ENCODE measurements around the gene NHLRC2.

NHLRC2 gene

DNA sequence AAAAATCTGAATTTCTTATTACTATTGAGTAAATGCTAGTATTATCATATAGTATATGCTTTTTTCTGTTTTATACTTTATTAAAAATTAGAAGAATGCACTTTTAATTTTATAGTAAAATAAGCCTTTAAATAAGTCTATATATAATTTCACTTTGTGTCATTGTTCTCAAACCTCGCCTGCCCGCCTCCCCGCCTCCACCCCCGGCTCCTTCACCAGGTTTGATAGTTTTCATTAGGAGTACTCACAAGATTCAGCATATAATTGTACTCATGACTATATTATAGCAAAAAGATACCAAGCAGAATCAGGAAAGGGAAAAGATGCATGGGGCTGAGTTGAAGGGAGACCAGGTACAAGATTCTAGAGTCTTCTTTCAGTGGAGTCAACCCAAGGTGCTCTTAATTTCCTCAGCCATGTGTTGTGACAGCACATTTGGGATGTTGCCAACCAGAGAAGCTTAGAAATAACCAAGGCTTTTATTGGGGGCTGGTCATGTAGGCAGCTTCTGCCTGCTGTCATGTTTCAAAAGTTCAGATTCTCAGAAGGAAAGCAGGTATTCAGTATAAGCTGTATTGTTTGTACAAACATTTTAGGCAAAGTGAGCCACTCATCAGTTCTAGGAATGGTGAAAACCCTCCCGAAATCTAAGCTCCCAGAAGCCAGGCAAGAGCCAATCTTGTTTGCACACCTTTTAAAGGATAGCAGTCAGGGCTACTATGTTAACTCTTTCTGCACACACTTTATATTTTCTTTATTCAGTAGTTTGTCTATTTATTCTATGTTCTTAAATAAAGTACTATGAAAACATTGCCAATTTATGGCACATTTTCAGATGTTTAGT is 12.3 kb downstream of the NHLRC2 start:
- no peak for DNase-seq

DNA sequence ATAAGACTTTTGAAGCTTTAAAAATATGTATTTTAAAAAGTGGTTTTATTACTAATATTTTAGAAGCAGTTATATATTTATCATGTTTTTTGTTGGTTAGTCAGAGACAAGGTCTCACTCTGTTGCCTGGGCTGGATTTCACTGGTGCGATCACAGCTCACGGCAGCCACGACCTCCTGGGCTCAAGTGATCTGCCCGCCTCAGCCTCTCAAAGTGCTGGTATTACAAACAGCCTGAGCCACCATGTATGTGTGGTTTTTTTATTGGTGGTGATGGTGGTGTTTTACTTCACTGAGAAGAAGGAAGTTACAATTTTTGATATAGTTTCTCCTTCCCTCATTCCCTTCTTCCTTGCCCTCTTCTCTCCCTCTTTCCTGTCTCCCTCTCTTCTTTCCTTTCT is 13.4 kb downstream of the NHLRC2 start:
- DNase-seq = no peak

DNA sequence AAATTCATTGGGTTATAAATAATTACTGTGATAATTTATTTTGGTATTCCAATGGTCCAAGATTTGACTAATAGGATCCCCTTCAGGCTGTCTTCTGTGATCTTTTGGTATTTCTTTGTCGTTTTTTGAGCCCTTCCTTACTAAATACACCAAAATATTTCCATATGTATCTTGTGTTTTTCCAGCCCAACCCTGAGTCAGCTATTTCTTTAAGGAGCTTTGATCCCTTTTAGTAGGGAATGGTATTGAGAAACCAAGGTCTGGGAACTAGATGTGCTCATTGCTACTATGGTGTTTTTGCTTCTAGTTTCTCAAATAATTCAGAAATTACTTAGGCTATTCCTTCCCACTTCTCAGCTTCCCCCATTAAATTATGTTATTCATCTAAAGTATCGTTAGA is 15.3 kb downstream of the NHLRC2 start:
- no peak for DNase-seq

DNA sequence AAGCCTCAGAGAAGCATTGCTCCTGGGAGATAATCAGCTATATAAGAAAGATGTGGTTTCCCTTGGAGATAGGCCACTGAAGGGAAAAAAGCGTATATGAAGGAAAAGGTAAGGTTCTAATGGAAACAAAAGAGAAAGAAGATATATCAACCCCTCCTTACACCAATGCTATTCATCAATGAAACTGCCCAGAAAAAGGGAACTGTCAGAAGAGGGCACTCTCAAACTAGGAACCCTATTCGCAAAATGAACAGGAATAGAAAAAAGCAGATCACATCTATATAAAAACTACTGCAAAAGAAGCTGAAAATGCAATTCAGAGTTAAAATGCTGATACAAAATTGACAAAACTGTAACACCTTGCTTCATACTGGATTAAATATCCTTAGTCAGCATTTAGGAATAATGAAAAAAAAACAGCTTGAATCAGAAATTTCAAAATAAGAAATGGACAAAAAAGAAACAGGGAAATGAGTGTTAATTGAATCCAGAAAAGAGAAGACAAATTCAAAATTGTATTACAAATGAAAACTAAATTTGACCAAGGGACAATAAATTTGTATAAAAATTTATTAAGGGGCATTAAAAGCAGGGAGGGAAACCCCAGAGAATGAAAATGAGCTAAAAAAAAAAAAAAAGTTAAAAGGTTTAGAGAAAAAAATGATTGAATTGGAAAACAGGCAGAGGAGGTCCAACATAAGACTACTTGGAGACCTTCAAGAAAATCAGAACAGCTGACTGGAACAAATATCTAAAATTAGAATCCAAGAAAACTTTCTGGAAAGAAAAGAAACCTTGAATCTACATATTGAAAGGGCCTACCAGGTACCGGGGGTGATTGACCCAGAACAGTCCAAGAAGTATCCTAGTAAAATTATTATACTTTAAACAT is 17.9 kb downstream of the NHLRC2 start:
- DNase-seq = no peak

DNA sequence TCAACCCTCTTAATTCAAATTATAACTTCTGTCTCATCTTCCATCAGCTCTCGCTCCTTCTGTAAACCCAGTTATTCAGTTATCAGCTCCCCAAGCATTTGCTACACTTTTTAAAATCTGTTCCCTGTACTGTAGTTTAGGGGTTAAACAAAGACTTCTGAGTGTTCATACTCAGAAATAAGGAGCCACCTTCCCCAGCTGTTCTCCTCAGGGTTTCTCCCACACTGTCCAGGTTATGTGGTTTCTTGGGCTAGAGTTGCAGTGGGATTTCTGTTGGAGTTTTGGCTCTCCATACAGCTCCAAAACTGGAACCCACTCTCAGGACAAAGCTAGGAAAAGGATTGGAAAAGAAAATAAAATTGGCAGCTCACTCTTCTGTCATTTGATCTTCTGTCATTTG is 20.8 kb downstream of the NHLRC2 start:
- DNase-seq = no peak

DNA sequence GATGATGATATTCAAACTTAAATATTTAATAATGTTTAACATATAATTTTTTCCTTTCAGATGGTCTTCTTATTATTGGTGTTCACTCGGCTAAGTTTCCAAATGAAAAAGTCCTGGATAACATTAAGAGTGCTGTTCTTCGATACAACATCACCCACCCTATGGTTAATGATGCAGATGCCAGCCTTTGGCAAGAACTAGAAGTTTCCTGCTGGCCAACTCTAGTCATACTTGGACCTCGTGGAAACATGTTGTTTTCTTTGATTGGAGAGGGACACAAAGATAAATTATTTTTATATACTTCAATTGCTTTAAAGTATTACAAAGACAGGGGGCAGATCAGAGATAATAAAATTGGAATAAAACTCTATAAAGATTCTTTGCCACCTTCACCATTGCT is 22.0 kb downstream of the NHLRC2 start:
- no peak for DNase-seq

DNA sequence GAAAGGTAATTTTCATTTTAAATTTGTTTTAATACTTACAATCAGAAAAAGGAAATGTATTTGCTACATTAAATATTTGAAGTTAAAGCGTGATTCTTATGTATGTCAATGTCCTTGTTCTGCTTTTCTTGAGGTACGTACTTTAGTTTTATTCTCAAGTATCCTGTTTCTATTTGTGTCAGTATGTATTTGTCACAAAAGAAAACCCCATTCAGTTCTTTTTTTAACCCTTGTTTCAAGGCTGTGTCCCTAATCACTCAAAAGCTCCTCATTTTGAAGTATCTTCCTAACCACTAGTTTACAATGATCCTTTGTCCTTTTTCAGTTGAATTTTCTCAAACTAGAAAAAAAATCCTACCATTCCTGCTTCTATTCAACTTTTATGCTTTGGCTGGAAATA is 25.2 kb downstream of the NHLRC2 start:
- DNase-seq = no peak

DNA sequence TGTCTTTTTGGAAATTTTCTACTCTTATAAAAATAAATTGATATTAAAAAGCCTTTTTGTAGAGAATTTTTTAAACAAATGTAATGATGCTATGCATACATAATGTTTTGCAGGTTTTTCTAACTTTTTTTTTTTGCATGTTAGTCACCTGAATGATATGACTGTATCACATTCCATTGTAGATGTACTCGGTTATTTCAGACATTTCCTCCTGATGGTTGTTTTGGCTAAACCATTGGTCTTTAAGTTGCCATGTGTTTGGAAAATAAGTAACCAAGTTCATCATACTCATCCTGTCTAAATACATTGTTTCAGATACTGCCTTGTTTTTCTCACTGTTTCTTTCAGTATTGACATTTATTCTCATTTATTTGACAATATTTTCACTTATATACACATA is 25.8 kb downstream of the NHLRC2 start:
- DNase-seq = no peak

DNA sequence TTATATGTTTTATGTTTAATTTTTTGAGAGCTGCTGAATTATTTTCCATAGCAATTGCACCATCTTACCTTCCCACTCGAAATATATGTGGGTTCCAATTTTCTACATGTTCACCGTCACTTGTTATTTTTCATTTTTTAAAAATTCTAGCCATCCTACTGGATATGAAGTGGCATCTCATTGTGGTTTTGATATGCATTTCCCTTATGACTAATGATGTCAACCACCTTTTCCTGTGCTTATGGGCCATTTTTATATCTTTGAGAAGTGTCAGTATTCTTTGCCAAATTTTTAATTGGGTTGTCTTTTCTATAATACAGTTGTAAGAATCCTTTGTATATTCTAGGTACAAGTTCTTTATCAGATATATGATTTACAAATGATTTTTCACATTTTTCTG is 27.8 kb downstream of the NHLRC2 start:
- no peak for DNase-seq

DNA sequence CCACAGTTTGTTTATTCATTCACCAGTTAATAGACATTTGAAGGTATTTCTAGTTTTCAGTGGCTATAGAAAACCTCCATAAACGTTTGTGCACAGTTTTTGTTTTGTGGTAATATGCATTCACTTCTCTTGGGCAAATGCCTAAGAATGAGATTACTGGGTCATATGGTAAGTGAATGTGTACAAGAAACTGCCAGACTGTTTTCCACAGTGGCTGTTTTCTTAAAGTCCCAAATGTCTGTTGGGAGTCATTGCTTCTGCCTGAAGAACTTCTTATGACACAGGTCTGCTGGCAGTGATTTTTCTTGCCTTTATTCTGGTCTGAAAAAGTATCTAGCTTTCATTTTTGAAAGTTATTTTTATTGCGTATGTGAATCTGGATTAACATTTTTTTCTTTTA is 35.5 kb downstream of the NHLRC2 start:
- no peak for DNase-seq

DNA sequence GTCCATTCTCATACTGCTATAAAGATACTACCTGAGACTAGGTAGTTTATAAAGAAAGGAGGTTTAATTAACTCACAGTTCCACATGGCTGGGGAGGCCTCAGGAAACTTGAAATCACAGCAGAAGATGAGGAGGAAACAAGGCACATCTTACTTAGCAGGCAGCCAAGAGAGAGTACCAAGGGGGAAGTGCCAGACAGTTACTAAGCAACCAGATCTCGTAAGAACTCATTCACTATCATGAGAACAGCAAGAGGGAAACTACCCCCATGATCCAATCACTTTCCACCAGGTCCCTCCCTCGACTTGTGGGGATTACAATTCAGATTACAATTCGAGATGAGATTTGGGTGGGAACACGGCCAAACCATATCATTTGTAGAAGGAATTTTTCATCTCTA is 36.3 kb downstream of the NHLRC2 start:
- DNase-seq = no peak

DNA sequence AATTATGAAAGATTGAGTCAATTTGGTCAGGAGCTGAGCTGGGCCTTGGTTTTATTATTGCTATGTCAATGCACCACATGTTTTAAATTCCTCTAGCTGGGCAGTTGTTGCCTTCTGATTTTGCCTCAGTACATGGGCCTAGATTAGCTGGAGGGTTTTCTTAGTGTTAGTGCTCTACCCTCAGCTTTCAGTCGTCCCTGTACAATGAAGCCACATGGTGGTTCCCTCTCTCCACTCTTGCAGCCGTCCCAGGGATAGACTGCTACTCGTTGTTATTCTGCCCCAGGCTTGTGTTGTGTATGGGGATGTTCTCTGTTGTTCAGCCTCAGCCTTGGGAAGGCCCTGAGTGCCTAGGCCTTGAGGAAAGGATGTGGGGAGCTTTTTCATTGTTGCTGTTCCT is 37.0 kb downstream of the NHLRC2 start:
- no peak for DNase-seq

DNA sequence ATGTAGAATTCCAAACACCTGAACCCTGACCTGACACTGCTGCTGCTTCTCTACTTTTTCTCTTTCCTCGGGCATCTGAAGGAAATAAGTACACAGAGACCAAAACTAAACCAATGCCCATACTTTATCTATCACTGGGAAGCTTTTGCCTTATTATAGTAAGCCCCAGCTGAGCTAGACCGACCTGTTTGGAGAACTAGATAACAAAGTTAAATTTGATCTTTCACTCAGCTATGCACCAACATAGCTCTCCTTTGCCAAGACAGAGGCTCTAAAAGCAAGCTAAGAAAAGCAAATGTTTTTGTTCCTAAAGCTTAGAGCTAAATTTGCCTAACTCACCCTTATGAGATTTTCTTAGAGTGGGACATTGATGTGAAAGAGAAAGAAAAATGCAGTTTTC is 39.1 kb downstream of the NHLRC2 start:
- DNase-seq = no peak

DNA sequence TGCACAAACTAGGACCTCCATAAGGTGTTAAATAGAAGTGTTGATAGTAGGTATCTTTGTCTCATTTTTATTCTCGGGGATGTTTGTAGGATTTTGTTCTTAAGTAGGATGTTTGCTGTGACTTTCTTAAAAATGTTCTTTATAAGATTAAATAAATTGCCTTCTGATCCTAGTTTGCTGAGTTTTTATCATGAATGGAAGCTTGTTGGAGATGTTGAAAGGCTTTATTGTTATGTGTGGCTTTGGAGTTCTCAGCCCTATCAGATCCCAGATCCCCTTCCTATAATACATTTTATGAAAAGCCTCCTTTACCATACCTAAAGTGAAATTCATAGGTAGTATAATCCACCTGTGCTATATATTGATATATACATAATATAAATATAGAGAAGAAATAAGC is 40.1 kb downstream of the NHLRC2 start:
- DNase-seq = no peak

DNA sequence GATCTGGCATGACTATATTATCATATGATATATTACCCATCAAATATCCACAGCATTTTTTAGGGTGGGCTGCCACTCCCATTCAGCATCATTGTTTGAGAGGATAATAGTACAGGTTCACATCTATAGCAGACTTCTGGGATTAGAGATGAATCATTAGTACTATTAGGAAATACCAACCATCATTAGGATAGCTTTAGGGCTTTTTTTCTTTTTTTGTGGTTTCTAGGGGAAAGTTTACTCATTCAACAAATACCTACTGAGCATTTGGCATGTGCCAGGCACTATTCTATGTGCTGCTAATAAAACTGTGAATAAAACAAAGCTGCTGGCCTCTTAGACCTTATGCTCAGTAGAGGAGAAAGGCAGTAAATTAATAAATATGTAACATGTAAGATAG is 40.6 kb downstream of the NHLRC2 start:
- DNase-seq = no peak

DNA sequence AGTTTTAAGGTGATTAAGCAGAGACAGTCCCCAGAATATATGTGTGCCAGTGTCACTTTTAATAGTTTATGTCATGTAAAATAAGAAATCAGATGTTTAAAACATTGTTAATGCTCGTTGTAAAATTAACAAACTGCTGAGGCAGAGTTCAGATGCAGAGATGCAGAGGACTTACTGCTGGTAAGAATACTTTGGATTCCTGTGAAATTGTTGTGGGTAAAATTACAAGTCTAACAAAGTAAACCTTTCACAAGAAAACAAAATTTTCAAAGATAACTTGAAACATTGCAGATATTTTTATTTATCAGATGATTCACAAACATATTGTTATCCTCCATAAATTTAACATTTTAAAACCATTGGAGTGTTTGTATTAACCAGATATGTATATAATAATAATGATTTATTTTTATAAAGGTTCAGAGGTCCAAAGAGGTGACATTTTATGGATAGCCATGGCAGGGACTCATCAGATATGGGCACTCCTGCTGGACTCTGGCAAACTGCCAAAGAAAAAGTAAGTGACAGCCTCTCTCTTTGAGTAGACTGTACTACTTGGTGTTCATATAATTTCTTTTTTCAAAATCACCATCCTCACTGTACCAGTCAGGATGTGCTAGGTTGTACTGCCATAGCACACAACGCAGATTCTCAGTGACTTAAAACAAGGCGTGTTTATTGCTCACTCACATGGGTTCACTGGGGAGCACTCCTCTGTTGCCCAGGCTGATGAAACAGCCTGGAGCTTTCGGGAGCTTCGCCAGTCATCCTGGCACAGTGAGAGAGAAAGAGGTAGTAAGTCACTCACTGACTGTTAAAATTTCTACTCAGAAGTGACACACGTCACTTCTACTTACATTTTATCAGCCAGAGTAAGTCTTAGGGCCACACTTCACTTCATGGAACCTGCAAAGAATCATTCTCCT is 43.5 kb downstream of the NHLRC2 start:
- no peak for DNase-seq

DNA sequence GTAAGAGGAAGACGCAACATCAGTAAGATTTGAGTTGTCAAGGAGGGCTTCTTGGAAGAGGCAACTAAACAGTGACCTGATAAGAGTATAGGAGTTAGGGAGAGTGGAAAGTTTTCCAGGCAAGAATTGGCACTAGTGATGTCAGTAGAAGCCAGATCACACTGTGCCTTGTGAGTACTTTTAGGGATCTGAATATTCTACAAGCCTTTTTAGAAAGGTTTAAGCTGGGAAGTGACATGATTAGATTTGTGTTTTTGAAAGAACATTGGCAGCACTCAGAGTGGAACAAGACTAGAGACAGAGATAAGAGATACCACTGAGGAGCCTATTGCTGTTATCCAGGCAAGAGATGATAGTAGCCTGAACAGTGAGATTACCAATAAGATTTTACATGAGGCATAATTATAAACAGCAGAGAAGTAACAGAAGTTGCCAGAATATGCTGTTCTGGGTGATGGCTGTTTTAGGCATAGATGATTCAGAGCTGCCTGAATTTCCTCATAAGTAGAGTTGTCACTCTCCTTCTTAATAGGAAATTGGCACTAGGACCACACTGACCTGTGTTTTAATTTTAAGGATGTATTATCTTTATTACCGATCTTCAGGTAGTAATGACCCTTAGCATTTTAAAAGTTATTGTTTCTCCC is 45.6 kb downstream of the NHLRC2 start:
- no peak for DNase-seq

DNA sequence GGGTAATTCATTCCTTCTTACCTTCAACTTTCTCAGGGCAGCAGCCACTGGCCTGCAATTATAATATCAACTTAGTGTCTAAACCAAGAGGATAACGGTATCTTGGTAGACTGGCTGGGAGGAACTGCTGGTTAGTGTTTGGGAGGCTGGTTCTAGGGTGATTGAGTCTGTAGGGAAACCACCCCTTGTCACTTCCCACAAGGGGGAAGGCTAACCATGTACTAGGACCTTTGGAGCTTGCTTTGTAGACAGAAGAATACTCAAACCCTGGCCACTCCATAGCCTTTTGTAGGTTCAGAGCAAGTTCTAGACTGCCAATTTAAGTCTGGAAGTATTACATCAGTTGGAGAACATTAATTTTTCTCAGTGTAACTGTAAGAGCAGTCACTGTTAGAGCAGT is 51.3 kb downstream of the NHLRC2 start:
- DNase-seq = no peak

DNA sequence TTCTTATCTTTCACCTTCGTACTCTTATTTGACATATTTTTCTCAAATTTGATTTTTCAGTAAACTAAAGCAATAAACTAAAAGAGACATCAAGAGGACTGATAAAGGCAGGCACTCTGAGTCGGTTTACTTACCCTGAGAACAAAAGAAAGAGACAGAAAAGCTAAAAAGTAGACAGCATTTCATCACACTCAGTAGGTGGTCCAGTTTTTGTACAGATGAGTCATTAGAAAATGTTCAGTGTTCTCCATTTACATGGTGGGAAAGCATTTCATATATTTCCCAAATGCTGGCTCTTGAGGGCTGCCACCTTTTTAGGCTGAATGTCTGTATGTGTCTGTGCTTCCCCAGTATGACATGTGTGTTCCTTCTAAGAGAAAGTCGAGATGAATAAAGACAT is 52.7 kb downstream of the NHLRC2 start:
- no peak for DNase-seq

DNA sequence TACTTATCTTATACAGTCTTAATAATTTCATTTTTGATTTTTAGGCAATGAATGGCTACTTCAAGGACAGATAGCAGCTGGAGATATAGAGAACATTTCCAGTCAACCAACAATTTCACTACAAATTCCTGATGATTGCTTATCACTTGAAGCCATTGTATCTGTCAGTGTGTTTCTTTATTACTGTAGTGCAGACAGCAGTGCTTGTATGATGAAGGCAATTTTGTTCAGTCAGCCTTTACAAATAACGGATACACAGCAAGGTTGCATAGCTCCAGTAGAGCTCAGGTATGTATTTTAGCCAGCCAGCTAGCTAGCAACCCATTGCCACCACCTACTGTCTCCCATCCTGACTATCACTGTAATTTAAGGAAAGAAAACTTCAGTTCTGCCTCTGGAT is 53.8 kb downstream of the NHLRC2 start:
- no peak for DNase-seq

DNA sequence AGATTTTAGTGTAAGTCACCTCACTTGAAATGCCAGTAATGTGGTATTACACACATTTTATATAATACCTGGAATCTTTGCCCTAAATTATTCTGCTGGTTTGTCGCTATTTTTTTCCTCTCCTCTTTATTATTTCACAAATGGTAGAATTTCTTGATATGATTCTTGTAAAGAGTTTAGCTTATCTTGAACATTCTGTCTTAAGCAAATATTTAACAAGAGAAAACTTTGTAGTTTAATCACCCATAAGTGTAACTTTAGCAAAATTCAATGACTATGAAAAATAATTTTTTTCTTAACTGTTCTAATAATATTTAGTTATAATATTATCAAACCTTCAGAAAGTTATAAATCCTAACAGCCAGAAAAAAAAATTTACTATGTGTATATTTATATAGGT is 56.7 kb downstream of the NHLRC2 start:
- no peak for DNase-seq

DNA sequence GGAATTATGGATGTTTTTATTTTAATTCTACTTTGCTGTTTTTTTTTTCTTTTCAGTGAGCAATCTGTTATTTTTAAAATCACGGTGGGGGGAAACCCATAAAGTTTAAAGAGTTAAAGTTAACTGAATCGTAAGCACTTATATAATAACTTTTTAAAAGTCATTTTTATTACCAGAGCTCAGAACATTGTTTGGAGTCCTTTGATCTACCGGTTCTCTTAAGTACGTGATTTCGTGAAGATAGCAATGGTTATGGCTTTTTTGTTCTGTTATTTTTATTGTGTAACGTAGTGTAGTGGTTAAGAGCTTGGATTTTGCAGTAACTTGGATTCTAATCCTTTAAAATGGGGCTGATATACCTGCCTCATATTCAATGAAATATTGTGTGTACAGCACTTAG is 57.4 kb downstream of the NHLRC2 start:
- DNase-seq = no peak

DNA sequence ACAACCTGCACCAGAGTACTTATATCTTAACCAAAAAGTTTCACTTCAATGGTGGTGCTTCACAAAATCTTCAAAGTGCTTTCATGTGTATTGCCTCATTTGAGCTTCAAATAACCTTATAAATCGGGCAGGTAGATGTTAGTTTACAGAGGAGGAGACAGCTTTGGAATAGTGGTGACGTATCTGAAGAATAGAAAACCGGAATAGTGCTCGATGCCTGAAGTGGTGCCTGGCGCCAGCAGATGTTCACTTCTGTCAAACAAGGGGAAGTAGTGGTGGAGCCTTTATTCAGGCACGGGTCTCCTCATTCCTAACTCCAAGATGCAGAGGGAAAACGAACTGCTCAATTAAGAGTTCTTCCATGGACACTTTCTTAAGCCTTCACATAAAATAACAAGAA is 58.1 kb downstream of the NHLRC2 start:
- no peak for DNase-seq

All from NCI-H2081 (cell line).